Stimulated activated CD4-positive, alpha-beta T cell treated with anti-CD3 and anti-CD28 coated beads, TNF-alpha, amount 100 ng/mL, for 24 hours (primary cell): ENCODE data around the gene PDGFRA.

Source experiments
- DNase-seq, 3 experiments: peaks; one replicate each; pipeline ENCODE4 v3.0.0-alpha.2; 2020; ENCODE audit warnings: low read depth in 3 of 3

Gene PDGFRA

GRCh38 chr4:54228961-54229501, at the start of gene PDGFRA:
PDGFRA (plus strand) TSS chr4:54229293; CDS start chr4:54258769, 29,476 bp downstream.
- DNase-seq = no peak

GRCh38 chr4:54184581-54184980, 44.5 kb upstream of the PDGFRA start:
- DNase-seq = no peak

GRCh38 chr4:54185044-54185780, 43.9 kb upstream of the PDGFRA start:
- no peak for DNase-seq

- no peak for DNase-seq
Measured at GRCh38 chr4:54185866-54186265, 43.2 kb upstream of the PDGFRA start.

- DNase-seq = no peak
Measured at GRCh38 chr4:54186371-54186770, 42.7 kb upstream of the PDGFRA start.

- DNase-seq = no peak
Measured at GRCh38 chr4:54187148-54187547, 41.9 kb upstream of the PDGFRA start.

GRCh38 chr4:54189140-54189539, 40.0 kb upstream of the PDGFRA start:
- DNase-seq = no peak

GRCh38 chr4:54192811-54193210, 36.3 kb upstream of the PDGFRA start:
- no peak for DNase-seq

GRCh38 chr4:54197926-54198325, 31.2 kb upstream of the PDGFRA start:
- DNase-seq = no peak

GRCh38 chr4:54199919-54200318, 29.2 kb upstream of the PDGFRA start:
- no peak for DNase-seq

GRCh38 chr4:54209617-54210016, 19.5 kb upstream of the PDGFRA start:
- DNase-seq = no peak

GRCh38 chr4:54213001-54213400, 16.1 kb upstream of the PDGFRA start:
- DNase-seq = no peak

- DNase-seq = no peak
Measured at GRCh38 chr4:54213761-54214160, 15.3 kb upstream of the PDGFRA start.

- DNase-seq = no peak
Measured at GRCh38 chr4:54215379-54216077, 13.6 kb upstream of the PDGFRA start.

- peak; percentile 27 to 45 (median 44) for DNase-seq
Measured at GRCh38 chr4:54217642-54218495, 11.2 kb upstream of the PDGFRA start.

- DNase-seq = no peak
Measured at GRCh38 chr4:54218736-54219135, 10.4 kb upstream of the PDGFRA start.

GRCh38 chr4:54224996-54225597, 4.0 kb upstream of the PDGFRA start:
- DNase-seq = no peak

GRCh38 chr4:54225598-54226403, 3.3 kb upstream of the PDGFRA start:
- DNase-seq = no peak

GRCh38 chr4:54226404-54227255, 2.5 kb upstream of the PDGFRA start:
- no peak for DNase-seq
